Measurements from ENCODE around the gene OR13F1.
"Not testable (repeated sequence)": the region's sequence is repeated elsewhere in the genome, so short reads cannot be mapped to it uniquely, and the experiment has no call there.

OR13F1 gene

GRCh38 chr9:104485014-104485413, 19.0 kb upstream of the OR13F1 start:
- Histone ChIP-seq H3K27me3 (no peaks in the 10 kb centered on the region), H3K4me1 (ENCODE audit: control insufficient read depth in 1 of 2, insufficient read depth in 1 of 2, low read depth in 1 of 2, low read length in 1 of 2) (no peaks in the 10 kb centered on the region), H3K36me3 (no peaks in the 10 kb centered on the region), H3K9me3 (no peaks in the 10 kb centered on the region), H3K4me3 (ENCODE audit: low read depth in 1 of 2, low read length in 1 of 2) (no peak overlapping the region), H3K27ac (no peak overlapping the region)
- TF ChIP-seq CTCF (IDR thresholded peaks at IDR 0.05) = no peak

- Histone ChIP-seq H3K9me3 (no peaks in the 10 kb centered on the region), H3K27me3 (no peaks in the 10 kb centered on the region), H3K4me1 (ENCODE audit: control insufficient read depth in 1 of 2, insufficient read depth in 1 of 2, low read depth in 1 of 2, low read length in 1 of 2) (no peaks in the 10 kb centered on the region), H3K36me3 (no peaks in the 10 kb centered on the region), H3K27ac (no peak overlapping the region), H3K4me3 (ENCODE audit: low read depth in 1 of 2, low read length in 1 of 2) (no peak overlapping the region)
- TF ChIP-seq CTCF (IDR thresholded peaks at IDR 0.05) = no peak
Observed at GRCh38 chr9:104494808-104495207, 9.3 kb upstream of the OR13F1 start.

GRCh38 chr9:104503440-104503839, 623 bp upstream of the OR13F1 start:
- Histone ChIP-seq H3K4me1 (ENCODE audit: control insufficient read depth in 1 of 2, insufficient read depth in 1 of 2, low read depth in 1 of 2, low read length in 1 of 2) (no peaks in the 10 kb centered on the region), H3K4me3 (ENCODE audit: low read depth in 1 of 2, low read length in 1 of 2) (no peak overlapping the region), H3K27ac (no peak overlapping the region), H3K27me3 (no peaks in the 10 kb centered on the region), H3K36me3 (no peaks in the 10 kb centered on the region), H3K9me3 (no peaks in the 10 kb centered on the region)
- no peak for TF ChIP-seq CTCF (IDR thresholded peaks at IDR 0.05)

- no peaks in the 10 kb centered on the region for H3K27me3 ChIP-seq
- no peaks in the 10 kb centered on the region for H3K36me3 ChIP-seq
- H3K4me3 ChIP-seq (ENCODE audit: low read depth in 1 of 2, low read length in 1 of 2) = no peak overlapping the region
- TF ChIP-seq CTCF (IDR thresholded peaks at IDR 0.05) = no peak
- H3K4me1 ChIP-seq (ENCODE audit: control insufficient read depth in 1 of 2, insufficient read depth in 1 of 2, low read depth in 1 of 2, low read length in 1 of 2) = no peaks in the 10 kb centered on the region
- H3K27ac ChIP-seq = no peak overlapping the region
- no peaks in the 10 kb centered on the region for H3K9me3 ChIP-seq
Observed at GRCh38 chr9:104506565-104506964, 2.5 kb downstream of the OR13F1 start.

- no peak for TF ChIP-seq CTCF (IDR thresholded peaks at IDR 0.05)
- H3K36me3 ChIP-seq = no peaks in the 10 kb centered on the region
- H3K27me3 ChIP-seq = no peaks in the 10 kb centered on the region
- H3K27ac ChIP-seq = no peak overlapping the region
- no peak overlapping the region for H3K4me3 ChIP-seq (ENCODE audit: low read depth in 1 of 2, low read length in 1 of 2)
- H3K9me3 ChIP-seq = no peaks in the 10 kb centered on the region
- H3K4me1 ChIP-seq (ENCODE audit: control insufficient read depth in 1 of 2, insufficient read depth in 1 of 2, low read depth in 1 of 2, low read length in 1 of 2) = no peaks in the 10 kb centered on the region
Observed at GRCh38 chr9:104514901-104515300, 10.8 kb downstream of the OR13F1 start.

- H3K36me3 ChIP-seq; H3K27ac ChIP-seq; H3K4me3 ChIP-seq (ENCODE audit: low read depth in 1 of 2, low read length in 1 of 2); H3K9me3 ChIP-seq; H3K4me1 ChIP-seq (ENCODE audit: control insufficient read depth in 1 of 2, insufficient read depth in 1 of 2, low read depth in 1 of 2, low read length in 1 of 2); H3K27me3 ChIP-seq: not testable (repeated sequence)
Observed at GRCh38 chr9:104520241-104520640, 16.2 kb downstream of the OR13F1 start.
